Effector CD8-positive, alpha-beta T cell (primary cell): ENCODE measurements around the gene BCAP29.

Experiments
- DNase-seq: peaks from one replicate; lab custom pipeline; 2025; lab: John Stamatoyannopoulos, UW

The BCAP29 gene

DNA sequence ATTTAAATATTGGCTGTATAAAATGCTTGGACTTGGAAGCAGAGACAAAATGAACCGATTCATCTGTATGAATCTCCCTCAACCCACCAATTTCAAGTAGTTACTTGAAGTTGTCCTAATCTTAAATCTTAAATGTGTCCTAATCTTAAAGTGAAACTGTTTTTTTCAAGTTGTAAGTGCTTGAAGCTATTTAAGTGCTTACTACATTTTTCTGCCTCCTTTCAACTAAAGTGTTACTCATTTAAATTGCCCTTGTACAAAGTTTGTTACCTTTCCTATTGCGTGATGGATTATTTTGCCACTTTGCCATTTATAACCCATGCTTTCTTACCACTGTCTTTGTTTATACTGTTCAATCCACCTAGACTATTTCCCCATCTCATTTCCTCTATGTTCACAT, 2.8 kb downstream of the BCAP29 start:
- no peak for DNase-seq

DNA sequence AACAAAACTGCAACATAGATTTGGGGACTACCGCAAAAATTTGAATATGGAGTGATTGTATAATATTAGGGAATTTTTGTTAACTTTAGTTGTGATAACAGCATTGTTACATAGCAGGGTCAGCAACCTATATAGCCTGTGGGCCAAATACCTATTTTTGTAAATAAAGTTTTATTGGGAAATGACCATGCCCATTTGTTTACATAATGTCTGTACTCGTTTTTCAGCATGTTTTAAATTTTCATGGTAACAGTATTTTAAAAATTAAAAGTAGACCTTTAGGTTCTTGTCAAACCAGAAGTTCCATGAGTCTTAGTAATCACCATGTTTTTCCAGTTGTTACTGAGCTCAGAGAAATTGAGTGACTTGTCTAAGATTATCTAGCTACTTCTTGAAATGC, 4.7 kb downstream of the BCAP29 start:
- DNase-seq, result no peak

DNA sequence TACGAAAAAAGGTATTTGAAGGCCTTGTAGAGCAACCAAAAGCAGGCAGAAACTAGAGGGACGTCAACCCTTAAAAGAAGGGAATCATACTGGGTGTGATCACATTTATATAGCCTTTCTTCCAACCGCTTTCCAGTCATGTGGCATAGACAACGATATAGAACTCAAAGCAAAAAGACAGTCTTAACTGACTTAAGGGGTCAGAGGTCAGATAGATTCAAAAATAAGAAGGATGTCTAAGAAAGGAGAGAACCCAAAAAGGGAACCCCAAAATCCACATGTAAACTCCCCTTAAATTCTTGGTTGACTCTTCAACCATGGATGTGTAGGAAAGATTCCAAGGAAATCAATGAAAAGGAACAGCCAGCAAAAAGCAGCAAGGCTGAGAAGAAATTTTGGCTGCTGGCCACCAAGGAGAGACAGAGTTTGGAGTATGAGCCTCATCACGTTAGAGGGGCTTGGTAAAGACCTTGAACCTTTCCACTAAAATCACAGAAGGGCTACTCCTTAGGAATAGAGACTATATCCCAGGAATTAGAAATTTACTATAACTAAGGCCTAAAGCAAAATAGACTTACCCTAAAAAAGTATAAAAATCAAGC, 8.6 kb downstream of the BCAP29 start:
- no peak for DNase-seq

DNA sequence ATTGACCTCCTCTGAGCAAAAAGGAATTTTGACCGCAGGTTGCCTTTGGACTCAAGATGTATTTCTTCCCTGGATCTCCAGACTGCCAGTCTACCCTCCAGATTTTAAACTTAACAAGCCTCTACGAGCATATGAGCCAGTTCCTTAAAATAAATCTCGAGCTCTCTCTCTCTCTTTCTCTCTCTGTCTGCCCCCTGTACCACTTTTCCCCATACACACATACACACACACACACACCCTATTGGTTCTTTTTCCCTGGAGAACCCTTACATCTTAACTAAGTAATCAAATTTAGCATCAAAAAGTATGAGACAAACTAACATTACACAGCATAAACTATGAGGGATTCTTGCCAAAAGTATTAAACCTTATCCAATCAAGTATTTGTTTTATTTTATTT, 11.4 kb downstream of the BCAP29 start:
- no peak for DNase-seq

DNA sequence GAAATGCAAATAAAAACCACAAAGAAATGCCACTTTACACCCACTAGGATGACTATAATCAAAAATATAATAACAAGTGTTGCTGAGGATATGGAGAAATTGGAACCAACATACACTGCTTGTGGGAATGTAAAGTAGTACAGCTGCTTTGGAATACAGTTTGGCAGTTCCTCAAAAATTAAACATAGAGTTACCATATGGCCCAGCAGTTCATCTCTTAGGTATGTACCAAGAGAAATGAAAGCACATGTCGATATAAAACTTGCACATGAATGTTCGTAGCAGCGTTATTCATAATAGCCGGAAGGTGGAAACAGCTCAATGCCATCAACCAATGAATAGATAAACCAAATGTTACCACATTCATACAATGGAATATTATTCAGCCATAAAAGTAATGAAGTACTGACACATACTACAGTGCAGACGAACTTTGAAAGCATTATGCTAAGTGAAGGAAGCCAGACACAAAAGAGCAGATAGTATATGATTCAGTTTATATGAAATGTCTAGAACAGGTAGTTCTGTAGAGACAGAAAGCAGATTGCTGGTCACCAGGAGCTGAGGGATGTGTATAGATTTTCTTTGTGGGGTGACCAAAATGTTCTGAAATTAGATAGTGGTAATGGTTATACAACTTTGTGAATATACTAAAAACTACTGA, 12.4 kb downstream of the BCAP29 start:
- no peak for DNase-seq

DNA sequence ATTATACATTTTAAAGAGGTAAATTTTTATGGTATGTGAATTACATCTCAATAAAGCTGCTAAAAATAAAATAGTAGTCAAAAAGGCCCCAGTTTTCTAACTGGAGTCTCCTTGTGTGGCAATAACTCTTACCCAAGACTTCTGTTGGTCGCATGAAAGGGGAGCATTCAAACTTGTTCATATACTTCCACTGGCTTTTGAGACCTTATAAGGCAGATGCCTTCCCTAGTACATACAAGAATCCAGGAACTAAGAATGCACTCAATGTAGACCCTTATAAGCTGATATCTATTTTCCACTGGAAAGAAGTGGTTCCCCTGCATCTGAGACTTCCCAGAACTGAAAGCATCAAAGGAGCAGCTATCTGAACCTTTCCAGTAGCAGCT, 13.0 kb downstream of the BCAP29 start:
- DNase-seq, result no peak

DNA sequence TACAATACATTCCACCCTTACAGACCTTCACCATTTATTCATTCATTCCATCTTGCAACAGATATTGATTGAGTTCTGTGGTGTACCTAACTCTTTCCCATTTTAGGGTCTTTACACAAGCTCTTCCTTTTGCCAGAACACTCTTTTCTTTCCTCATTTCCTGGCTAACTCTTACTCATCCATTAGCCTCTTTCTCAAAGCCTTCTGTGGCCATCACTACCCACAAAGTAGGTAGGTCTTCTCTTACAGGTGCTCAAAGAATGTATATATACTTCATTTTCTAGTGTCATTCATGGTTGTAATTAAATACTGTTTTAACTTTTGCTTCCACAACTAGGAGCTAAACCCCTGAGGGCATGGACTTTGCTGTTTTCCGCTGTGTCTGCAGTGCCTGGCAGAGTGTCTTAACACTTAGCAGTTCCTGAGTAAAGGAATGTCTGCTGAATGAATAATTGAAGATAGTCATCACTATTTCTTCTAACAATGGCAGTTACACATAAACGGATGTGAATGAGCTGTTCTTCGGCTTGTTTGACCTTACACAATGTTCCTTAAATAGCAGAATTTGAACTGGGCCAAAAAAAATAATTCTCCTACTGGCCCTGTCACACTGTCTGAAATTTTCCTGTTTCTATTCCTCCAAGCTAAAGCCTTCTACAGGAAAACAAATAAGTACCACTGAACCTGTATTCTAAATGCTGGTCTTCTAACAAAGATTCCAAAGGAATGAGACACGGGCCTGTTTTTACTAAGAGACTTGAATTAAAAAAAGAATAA, 15.1 kb downstream of the BCAP29 start:
- DNase-seq, result no peak

DNA sequence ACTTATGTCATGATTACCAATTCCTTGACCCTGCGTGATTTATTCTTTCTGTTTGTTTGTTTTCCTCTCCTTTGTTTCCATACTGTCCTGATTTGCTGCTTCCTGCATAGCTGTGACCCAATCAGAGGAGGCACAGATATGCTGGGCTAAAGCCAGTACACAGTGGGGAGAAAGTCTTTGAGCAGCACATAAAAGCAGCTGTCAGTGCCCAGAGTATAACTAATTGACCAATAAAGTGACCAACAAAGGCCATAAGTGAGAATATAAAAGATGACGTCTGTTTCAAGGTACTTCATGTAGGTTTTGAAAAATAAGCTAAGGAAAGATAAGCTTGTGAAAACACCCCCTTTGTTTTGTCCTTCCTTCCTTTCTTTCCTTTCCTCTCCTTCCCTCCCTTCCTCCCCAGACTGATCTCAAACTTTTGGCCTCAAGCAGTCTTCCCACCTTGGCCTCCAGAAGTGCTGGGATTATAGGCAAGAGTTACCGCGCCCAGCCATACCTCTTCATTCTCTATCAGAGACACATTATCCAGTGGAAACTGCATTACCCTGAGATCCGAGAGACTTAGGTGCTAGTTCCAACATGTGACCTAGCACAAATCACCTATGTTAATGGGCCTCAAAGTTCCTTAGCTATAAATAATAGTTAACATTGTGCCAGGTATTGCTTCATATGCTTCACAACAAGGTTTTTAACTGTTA, 17.0 kb downstream of the BCAP29 start:
- DNase-seq, result no peak

DNA sequence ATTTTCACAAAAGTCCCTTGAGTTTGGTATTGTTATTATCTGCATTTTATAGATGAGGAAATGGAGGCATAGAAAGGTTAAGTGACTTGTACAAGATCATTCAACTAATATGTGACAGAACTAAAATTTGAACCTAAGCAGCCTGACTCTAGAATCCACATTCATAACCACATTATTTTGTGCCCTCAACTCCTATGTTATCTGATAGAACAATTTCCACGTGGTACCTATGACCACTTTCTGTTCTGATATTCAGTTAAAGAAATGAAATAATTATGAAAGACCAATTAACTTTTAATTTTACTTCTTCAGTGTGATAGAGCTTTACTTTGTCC, 17.5 kb downstream of the BCAP29 start:
- no peak for DNase-seq

DNA sequence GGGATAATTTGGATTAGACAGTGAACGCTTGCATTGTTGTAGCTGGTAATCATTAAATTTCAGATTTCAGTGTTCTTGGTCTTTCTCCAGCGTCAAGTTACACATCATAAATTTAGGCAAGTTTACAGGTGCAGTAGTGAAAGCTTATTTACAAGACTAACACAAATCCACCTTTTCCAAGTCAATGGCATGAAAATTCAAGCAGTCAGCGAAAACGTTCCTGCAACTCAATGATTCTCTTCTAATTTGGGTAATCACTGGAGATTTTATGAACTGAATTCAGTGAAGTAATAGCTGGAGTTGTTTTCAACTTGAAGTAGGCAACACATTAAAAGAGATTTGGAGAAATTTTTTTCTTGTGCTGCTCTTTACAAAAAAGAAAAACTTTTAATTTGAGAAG, 17.9 kb downstream of the BCAP29 start:
- DNase-seq, result no peak

DNA sequence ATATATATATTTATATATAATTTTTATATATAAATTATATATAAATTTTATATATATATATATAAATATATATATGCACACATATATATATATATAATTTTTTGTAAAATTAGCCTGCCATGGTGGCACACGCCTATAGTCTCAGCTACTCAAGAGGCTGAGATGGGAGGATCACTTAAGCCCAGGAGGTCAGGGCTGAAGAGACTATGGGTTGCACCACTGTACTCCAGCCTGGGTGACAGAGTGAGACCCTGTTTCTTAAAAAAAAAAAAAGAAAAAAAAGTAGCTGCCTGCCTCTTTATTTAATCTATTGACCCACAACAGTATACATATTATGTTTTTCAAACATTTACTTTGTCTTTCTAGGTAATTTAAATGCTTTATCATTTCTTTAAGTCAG, 19.2 kb downstream of the BCAP29 start:
- DNase-seq, result no peak

DNA sequence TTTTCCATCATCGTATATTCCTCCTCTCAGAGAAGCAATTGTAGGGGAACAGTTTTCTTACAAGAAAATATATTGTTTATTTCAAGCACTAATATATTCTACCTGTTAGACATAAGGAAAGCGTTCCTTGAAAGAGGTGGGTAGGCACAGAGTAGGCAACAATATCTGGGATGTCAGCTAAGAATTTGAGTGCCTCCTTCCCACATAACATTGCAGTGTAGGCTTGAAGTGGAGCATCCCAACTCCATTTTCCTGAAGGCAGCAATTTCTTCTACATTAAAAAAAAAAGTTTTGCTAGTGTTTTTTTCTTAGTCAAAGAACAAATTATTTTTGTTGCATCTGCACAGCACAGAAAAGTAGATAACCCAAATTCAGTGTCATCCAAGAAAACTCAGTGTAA, 20.8 kb downstream of the BCAP29 start:
- no peak for DNase-seq

DNA sequence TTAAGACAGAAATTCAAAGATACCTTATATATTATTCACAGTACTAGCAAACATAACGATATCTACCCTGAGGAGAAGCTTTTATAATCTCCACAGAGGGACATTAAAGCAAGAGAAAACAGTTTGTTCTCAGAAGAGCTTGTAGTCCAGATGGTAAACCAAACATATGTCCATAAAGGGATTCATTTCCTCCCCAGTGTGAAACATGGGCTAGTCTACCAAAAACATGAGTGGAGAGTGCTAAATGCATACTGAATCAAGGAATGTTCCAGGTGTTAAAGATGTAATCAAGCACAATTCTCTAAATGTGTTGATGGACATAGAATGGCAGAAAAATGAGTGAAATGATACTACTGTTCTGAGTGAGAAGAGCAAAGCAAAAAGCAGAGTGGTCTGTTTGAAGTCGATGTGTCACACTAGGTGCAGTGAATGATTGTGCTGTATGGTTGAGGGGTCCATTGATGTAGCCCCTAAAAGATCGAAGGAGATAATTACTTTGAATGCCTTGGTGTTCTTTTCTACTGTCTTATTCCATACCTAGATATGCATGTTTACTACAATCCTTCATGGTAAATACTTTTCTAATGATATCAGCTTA, 25.3 kb downstream of the BCAP29 start:
- no peak for DNase-seq

DNA sequence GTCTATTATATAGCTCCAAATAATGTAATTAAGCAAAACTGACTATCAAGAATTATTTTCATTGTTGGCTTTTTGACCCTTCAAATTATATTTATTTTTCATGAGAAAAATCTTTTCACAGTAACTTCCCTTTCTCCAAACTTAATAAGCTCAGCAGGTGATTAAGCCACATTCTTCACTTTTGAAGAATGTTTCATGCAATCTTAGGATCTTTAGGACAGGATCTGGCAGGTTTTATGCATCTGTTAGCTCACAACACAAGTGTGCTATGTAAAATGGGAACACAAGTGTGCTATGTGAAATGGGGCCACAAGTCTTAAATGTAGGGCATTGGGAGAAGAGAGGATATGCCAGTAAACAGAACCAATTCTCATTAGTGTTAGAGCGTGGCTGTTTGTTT, 26.3 kb downstream of the BCAP29 start:
- no peak for DNase-seq

DNA sequence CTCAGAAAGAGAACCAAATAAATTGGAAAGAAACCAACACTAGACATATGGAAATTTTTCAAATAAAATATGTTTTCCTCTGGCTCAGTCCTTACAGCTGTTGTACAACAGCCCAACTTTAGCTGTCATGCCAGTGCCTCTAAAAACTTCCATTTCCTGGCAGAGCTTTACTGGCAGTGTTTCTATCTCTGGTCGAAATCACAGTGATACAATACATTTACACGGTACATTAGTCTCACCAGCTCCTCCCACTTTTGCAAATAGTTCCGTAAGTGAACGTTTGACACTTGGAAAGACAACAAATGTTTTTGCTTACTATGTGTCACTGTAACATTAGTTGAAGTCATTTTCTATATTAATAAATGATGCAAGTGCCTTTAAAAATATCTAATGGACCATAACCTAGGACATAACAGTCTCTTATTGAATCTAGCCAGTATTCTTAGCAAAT, 29.8 kb downstream of the BCAP29 start:
- no peak for DNase-seq

DNA sequence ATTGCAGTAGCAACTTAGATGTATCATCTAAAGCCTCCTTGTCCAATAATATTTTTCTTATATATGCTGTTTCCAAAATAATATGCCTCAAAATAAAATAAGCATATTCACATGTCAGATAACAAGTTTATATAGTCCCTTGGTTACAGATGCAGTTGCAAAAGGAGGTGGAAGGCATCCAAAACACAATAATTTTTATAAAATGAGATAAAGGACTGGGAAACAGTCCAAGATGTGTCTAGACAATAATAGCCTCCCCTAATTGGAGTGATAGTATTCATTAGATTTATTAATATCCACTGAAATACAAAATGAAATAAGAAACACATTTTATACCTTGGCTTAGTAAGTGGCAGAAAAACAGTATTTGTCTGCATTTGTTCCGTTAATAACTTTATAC, 30.3 kb downstream of the BCAP29 start:
- no peak for DNase-seq

DNA sequence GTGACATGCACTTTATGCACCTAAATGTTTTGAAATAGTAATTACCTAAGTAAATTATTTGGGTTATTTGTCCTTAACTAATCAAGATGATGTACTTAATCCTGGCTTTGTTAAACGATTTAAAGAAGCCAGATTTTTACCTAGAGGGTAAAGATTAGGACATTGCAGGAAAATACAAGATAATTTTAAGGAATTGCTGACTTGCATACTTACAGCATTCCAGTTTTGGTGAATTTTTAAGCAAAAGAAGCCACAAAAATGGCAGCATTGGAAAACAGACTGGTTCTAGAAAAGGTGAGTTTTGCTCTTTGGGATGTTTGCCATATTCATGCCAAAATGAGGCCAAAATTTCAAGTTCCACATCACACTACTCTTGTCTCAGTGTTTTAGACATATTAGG, 33.4 kb downstream of the BCAP29 start:
- no peak for DNase-seq

DNA sequence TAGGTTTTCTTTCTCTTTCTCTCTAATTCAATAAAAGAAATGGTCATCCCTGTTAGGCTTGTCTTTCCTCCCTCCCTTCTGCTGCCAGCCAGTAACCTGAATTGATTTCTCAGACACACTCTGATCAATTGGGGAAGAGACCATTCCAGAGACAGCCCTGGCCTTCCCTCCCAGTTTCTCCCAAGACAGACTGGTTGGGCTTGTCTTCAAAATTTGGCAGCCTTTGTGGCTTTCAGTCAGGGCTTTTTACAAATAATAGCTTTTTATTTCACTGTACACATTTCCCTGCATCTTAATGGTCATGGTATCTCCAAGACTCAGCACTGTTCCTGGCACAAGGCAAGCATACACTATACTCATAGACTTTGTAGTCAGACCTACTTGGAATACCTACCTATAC, 33.9 kb downstream of the BCAP29 start:
- no peak for DNase-seq

DNA sequence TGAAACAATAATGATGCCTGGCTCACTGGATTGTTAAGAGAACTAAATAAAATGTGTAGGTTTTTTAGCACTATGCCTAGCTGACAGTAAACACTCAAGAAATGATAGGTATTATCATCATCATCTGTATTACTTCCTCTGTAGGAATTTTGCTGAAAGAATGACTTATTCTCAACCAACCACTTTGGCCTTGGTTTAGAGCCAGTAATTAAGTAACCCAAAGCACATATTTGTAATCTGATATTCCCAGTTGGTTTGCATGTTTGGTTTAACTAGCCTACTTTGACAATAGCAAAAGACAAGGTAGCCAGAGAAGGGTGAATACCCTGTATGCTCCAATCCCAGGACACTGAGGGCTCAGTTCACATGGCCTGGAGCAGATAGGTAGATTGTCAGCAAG, 34.4 kb downstream of the BCAP29 start:
- DNase-seq, result no peak

DNA sequence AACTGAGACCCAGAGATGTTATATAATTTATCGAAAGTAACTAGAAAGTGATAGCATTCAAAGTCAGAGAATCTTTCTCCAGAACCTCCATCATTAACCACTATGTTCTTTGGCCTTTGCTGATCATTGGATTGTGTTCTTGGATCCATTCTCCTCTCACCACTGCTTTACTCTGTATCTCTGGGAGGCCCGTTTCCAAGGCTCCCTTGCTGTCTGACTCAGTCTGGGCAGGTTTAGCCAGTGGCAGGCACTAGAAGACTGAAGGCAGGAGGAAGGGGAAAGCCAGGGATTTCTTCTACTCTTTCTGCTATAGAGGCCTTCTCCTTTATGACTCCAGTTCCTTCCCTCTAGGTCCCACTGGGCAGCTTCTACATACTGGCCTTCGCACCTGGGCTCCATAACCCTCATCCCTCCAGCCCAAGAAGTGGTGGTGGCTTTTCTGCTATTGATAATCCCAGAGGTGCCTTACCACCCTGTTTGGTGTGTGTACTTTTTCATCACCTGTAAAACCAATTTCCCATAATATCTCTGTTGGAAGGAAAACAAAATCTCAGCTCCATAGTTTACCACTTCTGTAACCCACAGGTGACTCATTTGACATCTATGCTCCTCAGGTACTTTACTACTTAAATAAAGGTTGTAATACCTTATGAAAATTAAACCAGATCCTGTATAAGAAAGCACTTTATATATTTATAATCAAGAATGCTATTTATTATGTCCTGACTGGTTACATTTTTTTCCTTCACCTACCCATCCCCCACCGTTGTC, 36.0 kb downstream of the BCAP29 start:
- no peak for DNase-seq

DNA sequence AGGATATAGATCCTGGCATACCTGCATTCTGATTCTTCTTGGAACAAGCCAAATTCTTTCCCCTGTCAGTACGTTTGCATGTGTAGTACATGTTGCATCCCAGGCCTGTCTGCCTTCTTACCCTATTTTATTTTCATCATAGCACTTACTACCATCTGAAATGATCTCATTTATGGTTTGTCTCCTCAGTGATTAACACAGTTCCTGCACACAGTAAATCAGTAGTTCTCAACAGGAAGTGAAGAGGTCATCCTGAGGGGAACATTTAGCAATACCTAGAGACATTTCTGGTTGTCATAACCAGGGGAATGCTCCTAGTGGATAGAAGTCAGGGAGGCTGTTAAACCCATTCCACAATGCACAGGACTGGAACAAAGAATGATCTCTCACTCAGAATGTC, 42.4 kb downstream of the BCAP29 start:
- no peak for DNase-seq

DNA sequence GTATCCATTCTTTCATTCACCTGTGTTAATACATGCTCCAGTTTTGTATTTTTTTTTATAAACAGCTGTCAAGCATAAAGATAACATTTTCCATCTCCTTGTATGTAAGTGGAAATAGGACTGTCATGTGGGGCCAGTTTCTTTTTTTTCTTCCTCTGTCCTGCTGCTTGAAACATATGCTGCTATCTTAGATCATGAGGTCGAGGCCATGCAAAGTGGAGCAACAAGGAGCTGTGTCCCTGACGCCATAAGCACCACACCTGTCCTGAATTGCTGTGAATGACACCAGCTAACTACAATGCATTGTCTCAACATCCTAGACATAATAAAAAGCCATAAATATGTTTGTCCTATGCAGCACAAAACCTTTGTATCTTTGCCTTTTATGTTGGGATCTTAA, 42.8 kb downstream of the BCAP29 start:
- DNase-seq, result no peak
